ENCODE measurements around the gene TCF7L1. TPM values are rescaled to one million over a fixed set of nuclear protein-coding genes. Genes with fewer than 3 reads are reported as not detected.

Gene TCF7L1
- polyA plus RNA-seq, 1 of the 3 experiments (the other 2 are of a cell fraction) = 3.7 TPM

DNA sequence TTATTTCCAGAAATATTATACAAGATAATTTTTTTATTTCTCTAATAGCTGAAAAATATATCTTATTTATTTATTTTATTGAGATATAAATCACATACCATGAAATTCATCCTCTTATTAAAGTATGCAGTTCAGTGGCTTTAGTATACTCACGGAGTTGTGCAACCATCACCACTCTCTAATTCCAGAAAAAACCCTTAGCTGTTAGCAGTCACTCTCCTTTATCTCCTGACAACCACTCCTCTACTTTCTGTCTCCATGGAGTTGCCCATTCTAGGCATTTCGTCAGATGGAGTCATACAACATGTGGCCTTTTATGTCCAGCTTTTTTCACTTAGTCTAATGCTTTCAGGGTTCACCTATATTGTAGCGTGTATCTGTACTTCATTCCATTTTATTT lies 66.5 kb downstream of the TCF7L1 start (continued):
- TF ChIP-seq EZH2phosphoT487 (IDR thresholded peaks at IDR 0.05; ENCODE audit: borderline replicate concordance, low read depth) = no peak

DNA sequence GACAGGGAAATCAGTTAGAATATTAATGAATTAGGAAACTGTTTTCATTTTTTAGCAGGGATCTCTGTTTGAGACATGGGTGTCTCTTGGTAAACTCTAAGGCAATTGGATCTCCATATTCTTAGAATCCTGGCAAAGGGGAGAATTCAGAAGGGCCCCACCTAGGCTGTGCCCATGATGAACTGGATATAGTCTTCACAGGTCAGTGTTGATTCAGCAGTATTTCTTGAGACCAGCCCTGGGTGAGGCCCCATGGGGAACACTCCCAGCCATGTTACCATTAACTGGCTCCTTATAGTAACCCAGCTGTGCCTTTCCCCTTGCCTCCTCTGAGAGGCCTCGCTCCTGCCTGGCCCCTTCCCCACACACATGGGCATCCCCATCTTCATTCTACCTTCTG lies 76.7 kb downstream of the TCF7L1 start:
- no peak overlapping the region for H3K4me3 ChIP-seq (ENCODE audit: low read depth in 2 of 2, low read length in 1 of 2)
- no peak overlapping the region for H2AFZ ChIP-seq (ENCODE audit: low read depth)
- no peaks in the 10 kb centered on the region for H3K27me3 ChIP-seq (ENCODE audit: insufficient read depth)
- no peak overlapping the region for H3K4me2 ChIP-seq
- no peaks in the 10 kb centered on the region for H3F3A ChIP-seq (replicated peaks; ENCODE audit: insufficient read depth)
- H4K20me1 ChIP-seq (ENCODE audit: insufficient read depth) = peaks cover 6% of the 10 kb centered on the region; the same call in 1 of the 2 replicates
- no peaks in the 10 kb centered on the region for H3K9me2 ChIP-seq
- H3K36me3 ChIP-seq (replicated peaks in 1 of 2; ENCODE audit: control insufficient read depth in 1 of 2, insufficient read depth in 2 of 2, low read length in 1 of 2) = no peaks in the 10 kb centered on the region
- no peak for TF ChIP-seq EZH2phosphoT487 (IDR thresholded peaks at IDR 0.05; ENCODE audit: borderline replicate concordance, low read depth)
- TF ChIP-seq TEAD4 (IDR thresholded peaks at IDR 0.05; ENCODE audit: borderline replicate concordance, insufficient read depth) = no peak
- TF ChIP-seq CHD2 (IDR thresholded peaks at IDR 0.05; ENCODE audit: low read length, partially characterized antibody) = no peak
- TF ChIP-seq RCOR1 (IDR thresholded peaks at IDR 0.05; ENCODE audit: low read length) = no peak
- no peak for TF ChIP-seq EP300 (IDR thresholded peaks at IDR 0.05; ENCODE audit: borderline replicate concordance in 1 of 2, low read depth in 1 of 2, low read length in 1 of 2)
- TF ChIP-seq MXI1 (IDR thresholded peaks at IDR 0.05; ENCODE audit: low read depth, low read length) = no peak
- TF ChIP-seq, protein P1, sequence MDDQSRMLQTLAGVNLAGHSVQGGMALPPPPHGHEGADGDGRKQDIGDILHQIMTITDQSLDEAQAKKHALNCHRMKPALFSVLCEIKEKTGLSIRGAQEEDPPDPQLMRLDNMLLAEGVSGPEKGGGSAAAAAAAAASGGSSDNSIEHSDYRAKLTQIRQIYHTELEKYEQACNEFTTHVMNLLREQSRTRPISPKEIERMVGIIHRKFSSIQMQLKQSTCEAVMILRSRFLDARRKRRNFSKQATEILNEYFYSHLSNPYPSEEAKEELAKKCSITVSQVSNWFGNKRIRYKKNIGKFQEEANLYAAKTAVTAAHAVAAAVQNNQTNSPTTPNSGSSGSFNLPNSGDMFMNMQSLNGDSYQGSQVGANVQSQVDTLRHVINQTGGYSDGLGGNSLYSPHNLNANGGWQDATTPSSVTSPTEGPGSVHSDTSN (IDR thresholded peaks at IDR 0.05) = no peak
- no peak for TF ChIP-seq TAF1 (IDR thresholded peaks at IDR 0.05; ENCODE audit: borderline replicate concordance, low read depth, low read length)
- TF ChIP-seq FOXM1 (IDR thresholded peaks at IDR 0.05; ENCODE audit: low read depth) = no peak
- TF ChIP-seq, protein P2, sequence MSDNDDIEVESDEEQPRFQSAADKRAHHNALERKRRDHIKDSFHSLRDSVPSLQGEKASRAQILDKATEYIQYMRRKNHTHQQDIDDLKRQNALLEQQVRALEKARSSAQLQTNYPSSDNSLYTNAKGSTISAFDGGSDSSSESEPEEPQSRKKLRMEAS (IDR thresholded peaks at IDR 0.05; ENCODE audit: low read depth) = no peak
- TF ChIP-seq, protein P3, sequence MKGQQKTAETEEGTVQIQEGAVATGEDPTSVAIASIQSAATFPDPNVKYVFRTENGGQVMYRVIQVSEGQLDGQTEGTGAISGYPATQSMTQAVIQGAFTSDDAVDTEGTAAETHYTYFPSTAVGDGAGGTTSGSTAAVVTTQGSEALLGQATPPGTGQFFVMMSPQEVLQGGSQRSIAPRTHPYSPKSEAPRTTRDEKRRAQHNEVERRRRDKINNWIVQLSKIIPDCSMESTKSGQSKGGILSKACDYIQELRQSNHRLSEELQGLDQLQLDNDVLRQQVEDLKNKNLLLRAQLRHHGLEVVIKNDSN (IDR thresholded peaks at IDR 0.05; ENCODE audit: borderline replicate concordance, low read depth) = no peak
- no peak for TF ChIP-seq YY1 (IDR thresholded peaks at IDR 0.05; ENCODE audit: low read depth)
- no peak for TF ChIP-seq POLR2AphosphoS5 (IDR thresholded peaks at IDR 0.05; ENCODE audit: low read depth, low read length)
- TF ChIP-seq GATA2 (CRISPR knock-in tag; IDR thresholded peaks at IDR 0.05) = no peak
- no peak for TF ChIP-seq SMC3 (IDR thresholded peaks at IDR 0.05; ENCODE audit: low read depth, low read length)
- TF ChIP-seq SIN3A (IDR thresholded peaks at IDR 0.05; ENCODE audit: borderline replicate concordance, low read depth, low read length) = no peak
- H3K4me1 ChIP-seq (ENCODE audit: control insufficient read depth in 1 of 2, insufficient read depth in 2 of 2, low read depth in 1 of 2, low read length in 1 of 2) = peaks cover 16 to 20% of the 10 kb centered on the region in 2 experiments
- no peaks in the 10 kb centered on the region for H3K79me2 ChIP-seq (ENCODE audit: insufficient read depth)
- H3K27ac ChIP-seq (ENCODE audit: low read depth in 2 of 2, low read length in 1 of 2) = no peak overlapping the region
- H3K9ac ChIP-seq = no peak overlapping the region
- no peaks in the 10 kb centered on the region for H3K9me3 ChIP-seq
- WGBS (ENCODE audit: low lambda C conversion rate) = 87% methylated on average over 1 of the region's 1 CpG
- ChIA-PET CTCF (interaction anchor here (1.6 to 2.6 kb wide), 2 partner anchors 24 to 75 kb away, joined by 4 to 8 read pairs; no protein-coding TSS in a partner anchor), POLR2A (no interaction called here)
- DNase-seq = no peak

Measured in SK-N-SH (cell line).